GM12891 (cell line): ENCODE data around the gene ZNF264.

ENCODE experiments used
- PAX5 ChIP-seq: IDR thresholded peaks from 2 replicates; pipeline ENCODE4 v1.6.1; 2011; ENCODE audit warnings: low read length, moderate library complexity, mild to moderate bottlenecking; ENCODE audit not compliant: insufficient read depth, severe bottlenecking
- POLR2A ChIP-seq: IDR thresholded peaks from 2 replicates; pipeline ENCODE4 v1.6.1; 2011; ENCODE audit warnings: low read depth, low read length, control low read depth
- POLR2AphosphoS5 ChIP-seq: IDR thresholded peaks from 2 replicates; pipeline ENCODE4 v1.6.1; 2011; ENCODE audit warnings: low read depth, low read length, control low read depth

GRCh38 chr19:57271280-57271679 is 80.0 kb downstream of the ZNF264 start:
- TF ChIP-seq POLR2AphosphoS5 (no peak), POLR2A (no peak), PAX5 (no peak)
